Esophagus muscularis mucosa (tissue), 4 donors: ENCODE data around the gene ADAMTS10.

ENCODE experiments used
- EP300 ChIP-seq: sonication (generic); formaldehyde crosslinking; IDR thresholded peaks from one replicate; pipeline ENCODE4 v1.6.1; 2017; ENCODE audit warnings: antibody characterized with exemption
- POLR2A ChIP-seq: fragments of 450-650 bp; IDR thresholded peaks from one replicate; pipeline ENCODE4 v1.6.1; 2017; ENCODE audit warnings: antibody characterized with exemption, moderate library complexity, mild to moderate bottlenecking, low read depth
- POLR2AphosphoS5 ChIP-seq, 2 donors: sonication (generic); formaldehyde crosslinking; IDR thresholded peaks; one replicate each; pipeline ENCODE4 v1.6.1; 2017; ENCODE audit warnings: antibody characterized with exemption in 2 of 2
- TF ChIP-seq, protein P1 (sequence below), 3 experiments: fragments of 200-600 bp in 2 of 3; fragments of 450-650 bp in 1 of 3; sonication (generic) in 2 of 3; IDR thresholded peaks; one replicate each; pipeline ENCODE4 v1.5.1; 2017 to 2019; ENCODE audit warnings: antibody characterized with exemption in 3 of 3, mild to moderate bottlenecking in 2 of 3, moderate library complexity in 1 of 3

- TF ChIP-seq, protein P1, sequence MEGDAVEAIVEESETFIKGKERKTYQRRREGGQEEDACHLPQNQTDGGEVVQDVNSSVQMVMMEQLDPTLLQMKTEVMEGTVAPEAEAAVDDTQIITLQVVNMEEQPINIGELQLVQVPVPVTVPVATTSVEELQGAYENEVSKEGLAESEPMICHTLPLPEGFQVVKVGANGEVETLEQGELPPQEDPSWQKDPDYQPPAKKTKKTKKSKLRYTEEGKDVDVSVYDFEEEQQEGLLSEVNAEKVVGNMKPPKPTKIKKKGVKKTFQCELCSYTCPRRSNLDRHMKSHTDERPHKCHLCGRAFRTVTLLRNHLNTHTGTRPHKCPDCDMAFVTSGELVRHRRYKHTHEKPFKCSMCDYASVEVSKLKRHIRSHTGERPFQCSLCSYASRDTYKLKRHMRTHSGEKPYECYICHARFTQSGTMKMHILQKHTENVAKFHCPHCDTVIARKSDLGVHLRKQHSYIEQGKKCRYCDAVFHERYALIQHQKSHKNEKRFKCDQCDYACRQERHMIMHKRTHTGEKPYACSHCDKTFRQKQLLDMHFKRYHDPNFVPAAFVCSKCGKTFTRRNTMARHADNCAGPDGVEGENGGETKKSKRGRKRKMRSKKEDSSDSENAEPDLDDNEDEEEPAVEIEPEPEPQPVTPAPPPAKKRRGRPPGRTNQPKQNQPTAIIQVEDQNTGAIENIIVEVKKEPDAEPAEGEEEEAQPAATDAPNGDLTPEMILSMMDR (IDR thresholded peaks at IDR 0.05) = no peak
- TF ChIP-seq POLR2A (no peak), EP300 (no peak), POLR2AphosphoS5 (IDR thresholded peaks at IDR 0.05) (no peak)
Observed at GRCh38 chr19:8561075-8561764, 49.3 kb downstream of the ADAMTS10 start.
